HUES48 (cell line): Measurements from ENCODE around the gene CLEC4M.

ENCODE experiments used
- H3K27ac ChIP-seq: one replicate; pipeline ENCODE4 v1.7.0; 2013; ENCODE audit warnings: low read depth, low read length, inconsistent platforms
- H3K27me3 ChIP-seq: 2 replicates; pipeline ENCODE4 v1.6.1; 2013; ENCODE audit warnings: mild to moderate bottlenecking, low read length; ENCODE audit not compliant: control insufficient read depth, insufficient read depth
- H3K36me3 ChIP-seq: 2 replicates; pipeline ENCODE4 v1.6.1; 2013; ENCODE audit warnings: low read length; ENCODE audit not compliant: control insufficient read depth, insufficient read depth
- H3K4me1 ChIP-seq: 2 replicates; pipeline ENCODE4 v1.6.1; 2013; ENCODE audit warnings: mild to moderate bottlenecking, low read length; ENCODE audit not compliant: control insufficient read depth, insufficient read depth
- H3K4me3 ChIP-seq: 2 replicates; pipeline ENCODE4 v1.5.1; 2013; ENCODE audit warnings: mild to moderate bottlenecking, low read depth, low read length
- H3K9ac ChIP-seq: 2 replicates; pipeline ENCODE4 v1.6.1; 2013; ENCODE audit warnings: mild to moderate bottlenecking, low read depth, low read length, moderate library complexity
- H3K9me3 ChIP-seq: 2 replicates; pipeline ENCODE4 v1.6.1; 2013; ENCODE audit warnings: low read length; ENCODE audit not compliant: control insufficient read depth, insufficient read depth

CLEC4M gene

DNA sequence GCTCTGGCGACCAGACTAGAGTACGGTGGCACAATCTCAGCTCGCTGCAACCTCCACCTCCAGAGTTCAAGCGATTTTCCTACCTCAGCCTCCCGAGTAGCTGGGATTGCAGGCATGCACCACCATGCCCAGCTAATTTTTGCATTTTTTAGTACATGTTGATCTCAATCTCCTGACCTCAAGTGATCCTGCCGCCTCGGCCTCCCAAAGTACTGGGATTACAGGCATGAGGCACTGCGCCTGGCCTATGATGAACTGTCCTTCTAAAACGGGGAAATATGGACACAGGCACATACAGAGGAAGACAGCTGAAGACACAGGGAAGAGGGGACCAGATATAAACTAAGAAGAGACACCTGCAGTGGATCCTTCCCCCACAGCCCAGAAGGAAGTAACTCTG, 12.7 kb downstream of the CLEC4M start:
- no peaks in the 10 kb centered on the region; the same call in 1 of the 2 replicates for H3K27me3 ChIP-seq
- H3K36me3 ChIP-seq, result no peaks in the 10 kb centered on the region
- no peak overlapping the region for H3K27ac ChIP-seq
- H3K9me3 ChIP-seq, result no peaks in the 10 kb centered on the region
- H3K4me1 ChIP-seq, result no peaks in the 10 kb centered on the region
- H3K4me3 ChIP-seq, result no peak overlapping the region
- H3K9ac ChIP-seq, result no peak overlapping the region

DNA sequence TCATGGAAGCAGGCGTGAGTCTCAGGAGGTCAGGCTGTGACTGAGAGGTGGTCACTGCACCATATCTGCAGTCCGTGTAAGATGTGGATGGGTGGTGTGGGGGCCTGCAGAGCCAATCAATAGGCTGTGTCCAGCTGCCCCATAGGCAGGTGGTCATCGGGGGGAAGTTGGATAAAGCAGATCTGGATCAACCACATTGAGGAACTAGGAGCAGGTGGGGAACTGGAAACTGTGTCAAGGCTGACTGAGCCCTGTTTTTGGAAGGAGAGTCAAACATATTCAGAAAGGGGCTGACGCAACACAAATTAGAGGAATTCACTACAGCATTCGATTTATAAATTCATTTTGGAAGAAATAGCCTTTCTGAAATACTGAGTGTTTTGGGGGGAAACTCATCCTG, 15.0 kb downstream of the CLEC4M start:
- no peaks in the 10 kb centered on the region for H3K36me3 ChIP-seq
- no peaks in the 10 kb centered on the region for H3K4me1 ChIP-seq
- H3K4me3 ChIP-seq, result no peak overlapping the region
- H3K9ac ChIP-seq, result no peak overlapping the region
- no peaks in the 10 kb centered on the region for H3K9me3 ChIP-seq
- peaks cover under 1% of the 10 kb centered on the region for H3K27me3 ChIP-seq
- no peak overlapping the region for H3K27ac ChIP-seq

DNA sequence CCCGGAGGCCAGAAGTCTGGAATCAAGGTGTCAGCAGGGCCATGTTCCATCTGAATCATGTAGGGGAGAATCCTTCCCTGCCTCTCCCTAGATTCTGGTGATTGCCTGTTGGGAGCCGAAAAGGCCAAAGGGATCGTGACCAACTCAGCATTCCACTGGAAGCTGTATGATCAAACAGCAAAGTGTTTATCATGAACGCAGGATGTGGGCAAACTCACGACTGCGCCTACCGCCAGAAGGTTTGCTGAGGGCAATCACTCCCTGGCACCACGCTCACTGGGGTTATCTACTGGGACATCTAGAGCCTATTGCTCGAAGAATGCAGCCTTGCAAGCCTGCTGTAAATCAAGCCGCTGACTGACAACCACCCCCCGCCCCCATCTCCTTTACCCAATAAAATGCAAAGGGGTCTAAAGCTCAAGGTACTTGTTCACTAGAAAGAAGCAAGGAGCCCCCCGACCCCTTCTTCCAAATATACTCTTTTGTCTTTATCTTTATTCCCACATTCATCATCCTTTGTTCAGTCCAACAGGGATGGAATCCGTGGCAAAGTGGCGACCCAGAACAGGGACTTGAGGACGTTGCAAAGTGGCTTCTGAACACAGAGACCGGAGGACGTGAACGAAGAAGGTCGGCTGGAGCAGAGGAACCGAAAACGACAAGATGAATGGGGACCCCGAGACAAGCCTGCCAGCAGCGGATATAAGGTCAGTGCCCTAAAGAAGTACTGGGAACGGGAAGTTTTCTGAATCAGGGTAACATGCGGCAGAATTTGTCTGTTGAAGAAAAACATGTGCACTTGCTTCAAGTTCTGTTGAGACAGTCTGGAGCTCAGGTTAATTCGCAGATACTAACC, 16.8 kb downstream of the CLEC4M start:
- Histone ChIP-seq H3K27me3 (peaks cover 16% of the 10 kb centered on the region), H3K4me1 (no peaks in the 10 kb centered on the region; the same call in 1 of the 2 replicates), H3K36me3 (no peaks in the 10 kb centered on the region), H3K4me3 (no peak overlapping the region), H3K9ac (no peak overlapping the region), H3K27ac (no peak overlapping the region), H3K9me3 (no peaks in the 10 kb centered on the region)

DNA sequence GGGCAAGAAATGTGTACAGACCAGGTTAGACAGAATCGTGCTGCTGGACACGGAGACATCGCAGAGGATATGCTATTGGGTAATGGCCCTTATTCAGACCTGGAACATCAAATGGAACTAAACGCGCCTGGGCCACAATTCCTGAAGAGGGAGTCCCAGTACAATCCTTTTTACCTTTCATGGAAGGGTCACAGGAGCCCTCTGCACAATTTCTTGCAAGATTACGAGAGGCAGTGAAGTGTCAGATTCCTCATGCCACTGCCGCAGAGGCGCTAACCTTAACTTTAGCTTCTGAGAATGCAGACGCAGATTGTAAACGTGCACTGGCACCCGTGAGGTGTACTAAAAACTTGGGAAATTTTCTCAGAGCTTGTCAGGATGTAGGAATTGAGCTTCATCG, 18.1 kb downstream of the CLEC4M start:
- H3K36me3 ChIP-seq, result no peaks in the 10 kb centered on the region
- H3K9me3 ChIP-seq, result no peaks in the 10 kb centered on the region
- no peaks in the 10 kb centered on the region; the same call in 1 of the 2 replicates for H3K4me1 ChIP-seq
- H3K27ac ChIP-seq, result no peak overlapping the region
- H3K9ac ChIP-seq, result no peak overlapping the region
- no peak overlapping the region for H3K4me3 ChIP-seq
- peaks cover 16% of the 10 kb centered on the region for H3K27me3 ChIP-seq

DNA sequence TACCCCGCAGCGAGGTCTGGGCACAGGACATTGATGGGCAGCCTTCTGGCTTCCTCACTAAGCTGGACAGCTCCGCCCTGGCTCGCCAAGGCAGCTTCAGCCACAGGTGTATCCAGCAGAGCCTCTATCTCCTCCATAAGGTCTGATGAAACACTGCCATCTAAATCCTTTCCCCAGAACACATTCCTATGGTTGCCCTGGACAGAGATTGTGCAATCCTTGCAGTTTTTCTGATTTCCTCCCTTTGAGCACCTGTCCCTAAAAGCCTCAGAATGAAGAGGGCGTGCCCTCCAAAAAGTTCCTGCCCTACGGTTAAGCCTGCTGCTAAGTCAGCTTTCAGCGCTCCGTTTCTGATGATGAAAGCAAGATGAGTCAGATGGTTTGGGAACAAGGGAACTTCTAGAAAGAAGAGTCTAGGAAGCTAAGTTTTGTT, 21.0 kb downstream of the CLEC4M start:
- Histone ChIP-seq H3K9ac (no peak overlapping the region), H3K36me3 (no peaks in the 10 kb centered on the region), H3K4me3 (no peak overlapping the region), H3K27ac (no peak overlapping the region), H3K9me3 (no peaks in the 10 kb centered on the region), H3K27me3 (peaks cover 43% of the 10 kb centered on the region), H3K4me1 (peaks cover 4% of the 10 kb centered on the region)

DNA sequence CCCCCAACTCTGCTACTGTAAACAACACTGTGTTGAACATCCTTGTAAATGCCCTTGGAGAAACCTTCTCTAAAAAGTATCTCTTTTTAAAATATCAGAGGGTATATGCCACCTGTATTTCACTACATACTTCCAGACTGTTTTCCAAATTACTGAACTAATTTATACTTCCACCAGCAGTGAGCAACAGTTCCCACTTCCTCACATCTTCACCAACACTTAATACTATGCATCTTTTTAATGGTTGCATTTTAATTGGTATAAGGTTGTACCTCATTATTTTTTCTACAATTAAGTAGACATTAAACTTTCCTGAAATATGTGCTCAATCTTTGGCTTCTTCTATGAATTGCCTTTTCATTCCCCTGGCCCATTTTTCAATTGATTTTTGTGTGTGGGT, 21.8 kb downstream of the CLEC4M start:
- H3K4me3 ChIP-seq, result no peak overlapping the region
- no peak overlapping the region for H3K27ac ChIP-seq
- H3K9me3 ChIP-seq, result no peaks in the 10 kb centered on the region
- H3K36me3 ChIP-seq, result no peaks in the 10 kb centered on the region
- no peak overlapping the region for H3K9ac ChIP-seq
- peaks cover 8% of the 10 kb centered on the region for H3K4me1 ChIP-seq
- peaks cover 51% of the 10 kb centered on the region for H3K27me3 ChIP-seq

DNA sequence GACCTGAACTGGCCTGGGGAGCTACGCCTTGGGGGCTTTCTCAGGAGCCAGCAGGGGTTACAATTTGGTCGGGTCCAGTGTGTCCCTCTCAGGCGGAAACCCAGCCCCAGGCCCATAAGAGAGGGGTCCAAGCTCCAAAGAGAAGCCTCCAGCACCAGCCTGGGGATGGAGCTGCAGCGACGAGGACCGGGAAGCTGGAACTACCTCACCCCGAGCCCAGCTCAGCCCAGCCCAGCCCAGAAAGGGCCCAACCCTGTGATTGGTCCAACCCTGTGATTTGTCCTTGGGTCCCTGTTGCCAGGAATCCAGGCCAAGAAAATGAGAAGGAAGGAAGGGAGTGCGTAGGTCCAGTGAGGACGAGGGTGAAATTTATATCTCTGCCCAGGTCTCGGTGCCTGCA, 24.1 kb downstream of the CLEC4M start:
- Histone ChIP-seq H3K27ac (no peak overlapping the region), H3K9me3 (no peaks in the 10 kb centered on the region), H3K27me3 (peaks cover 52% of the 10 kb centered on the region), H3K4me1 (peaks cover 8% of the 10 kb centered on the region), H3K9ac (no peak overlapping the region), H3K36me3 (no peaks in the 10 kb centered on the region), H3K4me3 (peak overlapping the region; percentile 58; the same call in 1 of the 2 replicates)

DNA sequence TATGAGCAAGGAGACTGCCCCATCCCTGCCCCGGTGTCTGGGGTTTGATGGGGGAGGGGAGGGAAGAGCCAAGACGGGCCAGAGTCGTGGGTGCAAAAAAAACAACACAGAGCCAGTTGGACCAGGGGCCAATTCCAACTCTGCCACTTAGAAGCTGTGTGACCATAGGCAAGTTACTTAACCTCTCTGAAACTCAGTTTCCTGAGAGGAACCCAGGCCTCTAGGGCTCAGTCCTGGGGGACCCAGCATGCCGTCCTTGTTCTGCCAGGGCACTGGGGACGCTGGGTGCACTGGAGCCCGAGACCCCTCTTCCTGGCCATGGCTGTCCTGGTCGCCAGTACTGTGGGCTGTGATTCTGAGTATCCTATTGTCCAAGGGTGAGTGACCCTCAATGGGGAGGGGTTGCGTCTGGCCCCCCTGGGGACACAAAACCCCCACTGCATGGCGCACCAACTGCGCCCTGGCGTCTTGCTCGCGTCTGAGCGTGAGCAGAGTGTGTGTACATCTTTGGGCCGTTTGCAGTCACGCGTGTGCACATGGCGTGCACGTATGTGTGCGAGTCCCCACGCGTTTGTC, 24.6 kb downstream of the CLEC4M start:
- H3K9ac ChIP-seq, result no peak overlapping the region
- peaks cover 8% of the 10 kb centered on the region for H3K4me1 ChIP-seq
- H3K27me3 ChIP-seq, result peaks cover 52% of the 10 kb centered on the region
- no peak overlapping the region for H3K27ac ChIP-seq
- no peaks in the 10 kb centered on the region for H3K9me3 ChIP-seq
- H3K4me3 ChIP-seq, result peak overlapping the region; percentile 58
- no peaks in the 10 kb centered on the region for H3K36me3 ChIP-seq

DNA sequence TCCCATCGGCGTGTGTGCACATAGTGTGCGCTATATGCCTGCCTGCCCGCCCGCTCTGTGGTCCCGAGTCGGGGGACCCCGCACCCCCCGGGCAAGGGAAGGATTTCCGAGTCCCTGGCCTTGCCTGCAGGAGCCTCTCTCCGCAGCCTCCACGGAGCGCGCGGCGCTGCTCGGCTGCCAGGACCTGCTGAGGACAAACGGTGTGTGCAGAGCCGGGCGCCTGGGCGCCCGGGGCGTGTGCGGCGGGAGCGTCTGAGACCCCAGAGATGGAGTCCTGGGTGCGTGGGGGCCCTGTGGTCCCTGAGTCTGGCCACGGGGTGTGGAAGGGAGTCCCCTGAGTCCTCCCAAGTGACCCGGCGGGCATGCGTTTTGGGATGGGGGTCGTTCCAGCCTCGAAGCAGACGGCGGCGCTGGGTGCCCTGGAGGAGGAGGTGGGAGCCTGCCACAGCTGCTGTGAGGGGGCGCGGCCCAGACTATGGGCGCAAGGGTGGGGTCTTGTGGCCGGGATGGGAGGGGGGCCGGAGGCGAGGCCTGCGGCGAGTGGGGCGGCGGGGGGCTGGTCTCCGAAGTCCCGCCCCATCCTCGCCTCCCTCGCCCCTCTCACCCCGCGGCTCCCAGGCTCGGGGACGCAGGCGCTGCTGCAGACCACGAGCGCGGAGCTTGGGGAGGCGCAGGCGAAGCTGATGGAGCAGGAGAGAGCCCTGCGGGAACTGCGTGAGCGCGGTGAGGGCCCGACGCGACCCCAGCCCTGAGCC, 25.3 kb downstream of the CLEC4M start:
- no peaks in the 10 kb centered on the region for H3K36me3 ChIP-seq
- no peak overlapping the region for H3K27ac ChIP-seq
- peak overlapping the region; percentile 58 for H3K4me3 ChIP-seq
- no peaks in the 10 kb centered on the region for H3K9me3 ChIP-seq
- H3K9ac ChIP-seq, result no peak overlapping the region
- peaks cover 8% of the 10 kb centered on the region for H3K4me1 ChIP-seq
- peaks cover 49% of the 10 kb centered on the region for H3K27me3 ChIP-seq

DNA sequence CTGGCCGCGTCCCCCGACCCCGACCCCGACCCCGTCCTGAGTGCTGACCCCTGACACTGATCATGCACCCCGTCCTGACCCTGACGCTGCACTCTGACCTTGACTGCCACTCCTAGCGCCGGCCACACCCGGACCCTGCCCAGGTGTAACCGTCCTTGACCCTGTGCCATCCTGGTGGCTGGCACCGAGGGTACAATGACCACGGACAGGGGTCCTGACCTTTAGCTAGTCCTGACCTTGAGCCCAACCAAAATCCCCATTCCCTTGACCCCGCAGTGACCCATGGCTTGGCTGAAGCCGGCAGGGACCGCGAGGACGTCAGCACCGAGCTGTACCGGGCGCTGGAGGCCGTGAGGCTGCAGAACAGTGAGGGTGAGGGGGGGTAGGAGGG, 25.9 kb downstream of the CLEC4M start:
- Histone ChIP-seq H3K27ac (no peak overlapping the region), H3K27me3 (peaks cover 44% of the 10 kb centered on the region)

DNA sequence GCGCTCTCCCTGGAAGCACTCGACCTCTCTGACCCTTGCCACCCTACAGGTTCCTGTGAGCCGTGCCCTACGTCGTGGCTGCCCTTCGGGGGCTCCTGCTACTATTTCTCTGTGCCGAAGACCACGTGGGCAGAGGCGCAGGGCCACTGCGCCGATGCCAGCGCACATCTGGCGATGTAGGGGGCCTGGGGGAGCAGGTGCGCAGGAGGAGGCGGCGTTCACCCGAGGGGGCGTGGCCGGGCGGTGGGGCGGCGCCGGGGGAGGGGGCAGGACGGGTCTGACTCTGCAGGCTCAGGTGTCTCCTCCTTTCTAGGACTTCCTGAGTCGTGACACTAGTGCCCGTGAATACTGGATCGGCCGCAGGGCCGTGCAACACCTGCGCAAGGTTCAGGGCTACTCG, 26.4 kb downstream of the CLEC4M start:
- no peaks in the 10 kb centered on the region for H3K36me3 ChIP-seq
- H3K4me3 ChIP-seq, result peak overlapping the region; percentile 58
- H3K9ac ChIP-seq, result no peak overlapping the region
- H3K27me3 ChIP-seq, result peaks cover 39% of the 10 kb centered on the region
- H3K4me1 ChIP-seq, result peaks cover 8% of the 10 kb centered on the region
- no peak overlapping the region for H3K27ac ChIP-seq
- 0 out of 2 replicates have a peak, but pooled peaks cover 3% of the 10 kb centered on the region for H3K9me3 ChIP-seq

More for the DNA sequence above, 25.9 kb downstream of the CLEC4M start:
- H3K4me1 ChIP-seq, result peaks cover 8% of the 10 kb centered on the region
- peak overlapping the region; percentile 58 for H3K4me3 ChIP-seq
- H3K9me3 ChIP-seq, result 0 out of 2 replicates have a peak, but pooled peaks cover 3% of the 10 kb centered on the region
- H3K36me3 ChIP-seq, result no peaks in the 10 kb centered on the region
- H3K9ac ChIP-seq, result no peak overlapping the region
